HG02870 (cell line): ENCODE data around the gene NPHP1.
"Not testable (repeated sequence)": the region's sequence is repeated elsewhere in the genome, so short reads cannot be mapped to it uniquely, and the experiment has no call there.

Experiments
- ATAC-seq: cut with Tn5 transposase; IDR thresholded peaks from one replicate; pipeline ENCODE4 v1.9.1; 2021; ENCODE audit warnings: mild to moderate bottlenecking, moderate library complexity; ENCODE audit not compliant: unreplicated experiment

The NPHP1 gene

GRCh38 chr2:110105183-110105582 lies 99.6 kb downstream of the NPHP1 start:
- ATAC-seq: no peak

GRCh38 chr2:110104025-110104771 lies 100.6 kb downstream of the NPHP1 start:
- ATAC-seq: no peak

GRCh38 chr2:110103061-110103961 lies 101.5 kb downstream of the NPHP1 start:
- ATAC-seq: no peak

- ATAC-seq: no peak
These were observed 102.7 kb downstream of the NPHP1 start for GRCh38 chr2:110101901-110102803.

GRCh38 chr2:110101280-110101844 lies 103.5 kb downstream of the NPHP1 start:
- no peak for ATAC-seq

GRCh38 chr2:110100880-110101279 lies 103.9 kb downstream of the NPHP1 start:
- not testable (repeated sequence) for ATAC-seq

- no peak for ATAC-seq
These were observed 104.3 kb downstream of the NPHP1 start for GRCh38 chr2:110100480-110100879.

GRCh38 chr2:110099471-110100225 lies 105.2 kb downstream of the NPHP1 start:
- ATAC-seq: no peak

- no peak for ATAC-seq
These were observed 105.8 kb downstream of the NPHP1 start for GRCh38 chr2:110099038-110099425.

- ATAC-seq: no peak
These were observed 107.2 kb downstream of the NPHP1 start for GRCh38 chr2:110097506-110098220.

- ATAC-seq: no peak
These were observed 108.7 kb downstream of the NPHP1 start for GRCh38 chr2:110095994-110096633.

GRCh38 chr2:110094884-110095534 lies 109.8 kb downstream of the NPHP1 start:
- not testable (repeated sequence) for ATAC-seq

GRCh38 chr2:110093924-110094323 lies 110.9 kb downstream of the NPHP1 start:
- not testable (repeated sequence) for ATAC-seq

- not testable (repeated sequence) for ATAC-seq
These were observed 114.6 kb downstream of the NPHP1 start for GRCh38 chr2:110090164-110090563.

- ATAC-seq: not testable (repeated sequence)
These were observed 121.1 kb downstream of the NPHP1 start for GRCh38 chr2:110083757-110084156.

- ATAC-seq: not testable (repeated sequence)
These were observed 121.7 kb downstream of the NPHP1 start for GRCh38 chr2:110083162-110083561.

GRCh38 chr2:110078104-110078503 lies 126.7 kb downstream of the NPHP1 start:
- ATAC-seq: not testable (repeated sequence)

GRCh38 chr2:110075896-110076295 lies 128.9 kb downstream of the NPHP1 start:
- not testable (repeated sequence) for ATAC-seq
